Activated T-helper 1 cell treated with anti-CD3 and anti-CD28 coated beads, Interleukin-12 subunit alpha, Interleukin-12 subunit beta, Interleukin-2, Interleukin-4 antibody, amounts not matched to agents 30 ng/mL and 10 ng/mL and 1 ng/mL, durations not matched to agents 14 hours and 24 hours and 36 hours (primary cell): ENCODE data around the gene SH3GLB2. TPM values are rescaled to one million over a fixed set of nuclear protein-coding genes. Genes with fewer than 3 reads are reported as not detected.

Experiments
- DNase-seq: peaks from one replicate; pipeline ENCODE4 v3.0.0; 2021; ENCODE audit warnings: low spot score
- H3K27ac Mint-ChIP-seq: one replicate; pipeline ENCODE4 v1.8.0; 2021; ENCODE audit warnings: mild to moderate bottlenecking, mixed read lengths
- H3K27me3 Mint-ChIP-seq: one replicate; pipeline ENCODE4 v1.8.0; 2022; ENCODE audit warnings: mild to moderate bottlenecking, moderate library complexity, mixed read lengths; ENCODE audit not compliant: insufficient read depth
- H3K36me3 Mint-ChIP-seq: one replicate; pipeline ENCODE4 v1.8.0; 2021; ENCODE audit warnings: low read depth, mixed read lengths
- H3K4me1 Mint-ChIP-seq: one replicate; pipeline ENCODE4 v1.8.0; 2021; ENCODE audit warnings: low read depth, mixed read lengths
- H3K4me3 Mint-ChIP-seq: one replicate; pipeline ENCODE4 v1.8.0; 2021; ENCODE audit warnings: mild to moderate bottlenecking, moderate library complexity, mixed read lengths
- H3K9me3 Mint-ChIP-seq: one replicate; pipeline ENCODE4 v1.8.0; 2021; ENCODE audit warnings: mixed read lengths
- intact Hi-C: fragments of 100-400 bp; cut with micrococcal nuclease; formaldehyde crosslinking; loops from one replicate; pipeline ENCODE4 v1.15.1; 2024
- total RNA-seq: library from RNA; stranded (reverse); gene quantifications from 2 replicates; pipeline ENCODE4 v1.2.3, GENCODE V29; 2022

Gene SH3GLB2
- total RNA-seq, result 71.1 and 74.8 TPM in 2 replicates

DNA sequence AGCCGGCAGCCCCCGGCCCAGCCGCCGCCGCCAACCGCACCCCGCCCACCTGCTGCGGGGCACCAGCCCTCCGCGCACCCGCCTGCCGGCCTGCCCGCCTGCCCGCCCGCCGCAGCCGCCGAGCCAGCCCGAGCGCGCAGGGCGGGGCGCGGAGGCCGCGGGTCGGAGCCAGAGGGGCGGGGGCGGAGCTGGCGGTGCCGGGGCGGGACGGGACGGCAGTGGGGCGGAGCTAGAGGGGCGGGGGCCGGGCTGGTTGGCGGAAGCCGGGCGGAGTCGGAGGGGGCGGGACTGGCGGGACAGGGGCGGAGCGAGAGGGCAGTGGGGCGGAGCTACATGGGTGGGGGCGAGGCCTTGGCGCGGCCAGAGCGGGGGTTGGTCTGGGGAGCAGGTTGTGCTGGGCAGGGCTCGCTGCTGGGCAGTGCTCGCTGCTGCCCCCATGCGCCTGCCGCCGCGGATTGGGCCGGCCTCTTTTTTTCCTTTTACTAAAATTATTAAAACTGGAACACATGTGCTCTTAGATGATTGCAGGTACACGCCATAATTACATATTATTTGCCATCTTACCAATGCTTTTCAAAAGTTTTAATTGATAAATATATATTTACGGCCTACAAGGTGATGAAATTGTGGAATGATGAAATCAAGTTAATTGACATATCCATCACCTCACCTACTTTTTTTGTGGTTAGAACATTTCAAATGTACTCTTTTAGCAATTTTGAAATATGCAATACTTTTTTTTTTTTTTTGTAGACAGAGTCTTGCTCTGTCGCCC, at the start of gene SH3GLB2:
SH3GLB2 (minus strand) TSS at position 140 of the 775 bp plus-strand sequence. CDS start 177 bp downstream, outside the sequence.
- Mint-ChIP-seq H3K4me3 (peak within 1 kb of the TSS; percentile 91), H3K27me3 (no peaks in the 10 kb centered on the region), H3K4me1 (peaks cover 24% of the 10 kb centered on the region), H3K9me3 (no peaks in the 10 kb centered on the region), H3K27ac (peak within 1 kb of the TSS; percentile 80), H3K36me3 (no peaks in the 10 kb centered on the region)
- peak; percentile 85 for DNase-seq
- intact Hi-C loops, result loop anchor here (1.0 to 5.0 kb wide), 12 partner anchors 8 to 810 kb away; partner anchors contain the start of genes CRAT, ENDOG, LRRC8A and MIGA2

- Mint-ChIP-seq H3K27ac (no peak overlapping the region), H3K36me3 (no peaks in the 10 kb centered on the region), H3K4me1 (peaks cover 9% of the 10 kb centered on the region), H3K9me3 (no peaks in the 10 kb centered on the region), H3K4me3 (no peak overlapping the region), H3K27me3 (peaks cover 2% of the 10 kb centered on the region)
- DNase-seq, result no peak
- intact Hi-C loops, result no loop called here
Observed at GRCh38 chr9:129077236-129077635, 49.1 kb upstream of the SH3GLB2 start.

DNA sequence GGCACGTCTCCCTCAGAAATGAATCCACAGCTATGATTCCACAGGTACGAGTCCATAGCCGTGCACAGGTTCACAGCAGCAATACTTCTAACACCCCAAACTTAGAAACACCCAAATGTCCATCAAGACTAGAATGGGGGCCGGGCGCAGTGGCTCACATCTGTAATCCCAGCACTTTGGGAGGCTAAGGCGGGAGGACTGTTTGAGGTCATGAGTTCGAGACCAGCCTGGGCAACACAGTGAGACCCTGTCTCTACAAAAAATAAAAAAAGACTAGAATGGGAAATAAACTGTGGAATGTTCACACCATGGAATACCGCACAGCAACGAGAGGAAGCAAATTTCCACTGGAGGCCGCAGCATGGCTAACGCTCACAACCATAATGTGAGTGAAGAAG, 48.5 kb upstream of the SH3GLB2 start:
- H3K4me3 Mint-ChIP-seq, result no peak overlapping the region
- no peak overlapping the region for H3K27ac Mint-ChIP-seq
- intact Hi-C loops, result no loop called here
- H3K27me3 Mint-ChIP-seq, result peaks cover 2% of the 10 kb centered on the region
- no peaks in the 10 kb centered on the region for H3K9me3 Mint-ChIP-seq
- no peak for DNase-seq
- peaks cover 9% of the 10 kb centered on the region for H3K4me1 Mint-ChIP-seq
- no peaks in the 10 kb centered on the region for H3K36me3 Mint-ChIP-seq

- Mint-ChIP-seq H3K9me3 (no peaks in the 10 kb centered on the region), H3K4me3 (no peak overlapping the region), H3K36me3 (no peaks in the 10 kb centered on the region), H3K27me3 (peaks cover 2% of the 10 kb centered on the region), H3K27ac (no peak overlapping the region), H3K4me1 (peaks cover 9% of the 10 kb centered on the region)
- no peak for DNase-seq
- intact Hi-C loops, result no loop called here
Observed at GRCh38 chr9:129075996-129076639, 48.0 kb upstream of the SH3GLB2 start.

DNA sequence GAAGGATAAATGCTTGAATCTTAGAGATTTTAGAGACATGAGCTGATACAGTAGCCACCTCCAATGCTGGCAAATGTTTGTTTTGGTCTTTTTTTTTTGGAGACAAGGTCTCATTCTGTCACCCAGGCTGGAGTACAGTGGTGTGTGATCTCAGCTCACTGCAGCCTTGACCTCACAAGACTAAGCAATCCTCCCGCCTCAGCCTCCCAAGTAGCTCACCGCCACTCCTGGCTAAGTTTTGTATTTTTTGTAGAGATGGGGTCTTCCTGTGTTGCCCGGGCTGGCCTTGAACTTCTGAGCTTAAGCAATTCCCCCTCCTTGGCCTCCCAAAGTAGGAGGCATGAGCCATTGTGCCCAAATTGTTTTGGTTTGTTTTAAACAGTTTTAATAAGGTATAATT, 46.0 kb upstream of the SH3GLB2 start:
- Mint-ChIP-seq H3K36me3 (peaks cover 2% of the 10 kb centered on the region), H3K4me3 (no peak overlapping the region), H3K9me3 (no peaks in the 10 kb centered on the region), H3K27me3 (no peaks in the 10 kb centered on the region), H3K4me1 (peaks cover 5% of the 10 kb centered on the region), H3K27ac (no peak overlapping the region)
- DNase-seq, result no peak
- intact Hi-C loops, result no loop called here

DNA sequence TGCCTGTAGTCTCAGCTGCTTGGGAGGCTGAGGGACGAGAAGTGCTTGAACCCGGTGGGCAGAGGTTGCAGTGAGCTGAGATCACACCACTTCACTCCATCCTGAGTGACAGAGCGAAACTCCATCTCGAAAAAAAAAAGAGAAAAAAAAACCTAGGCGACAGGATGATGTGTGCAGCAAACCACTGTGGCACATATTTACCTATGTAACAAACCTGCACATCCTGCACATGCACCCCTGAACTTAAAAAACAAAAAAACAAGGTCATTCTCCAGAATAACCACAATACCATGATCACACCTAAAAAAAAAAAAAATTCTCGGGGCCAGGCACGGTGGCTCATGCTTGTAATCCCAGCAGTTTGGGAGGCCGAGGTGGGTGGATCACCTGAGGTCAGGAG, 45.3 kb upstream of the SH3GLB2 start:
- H3K36me3 Mint-ChIP-seq, result peaks cover 2% of the 10 kb centered on the region
- no peak overlapping the region for H3K4me3 Mint-ChIP-seq
- H3K27ac Mint-ChIP-seq, result peak overlapping the region; percentile 76

DNA sequence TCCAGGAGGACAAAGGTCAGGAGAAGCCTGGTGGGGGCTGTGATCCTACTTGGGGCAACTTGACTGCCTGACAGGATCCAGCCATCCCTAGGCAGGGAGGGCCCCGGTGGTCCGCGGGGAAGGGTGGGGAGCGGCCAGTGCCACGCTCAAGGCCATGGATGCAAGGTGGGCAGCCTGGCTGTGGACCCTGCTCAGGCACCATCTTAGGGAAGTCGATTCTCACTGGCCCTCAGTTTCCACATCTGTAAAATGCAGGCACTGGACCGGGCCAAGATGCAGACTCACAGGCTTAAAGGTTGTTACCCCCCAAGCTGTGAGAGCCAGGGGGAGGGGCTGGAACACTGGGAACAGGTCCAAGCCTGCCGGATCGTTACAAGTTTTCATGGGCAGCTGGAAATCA, 44.0 kb upstream of the SH3GLB2 start:
- Mint-ChIP-seq H3K36me3 (peaks cover 2% of the 10 kb centered on the region), H3K4me3 (no peak overlapping the region), H3K27ac (no peak overlapping the region), H3K4me1 (peaks cover 12% of the 10 kb centered on the region), H3K9me3 (no peaks in the 10 kb centered on the region), H3K27me3 (no peaks in the 10 kb centered on the region)
- DNase-seq, result no peak
- intact Hi-C loops, result no loop called here

More for the DNA sequence above, 45.3 kb upstream of the SH3GLB2 start:
- peaks cover 10% of the 10 kb centered on the region for H3K4me1 Mint-ChIP-seq
- H3K9me3 Mint-ChIP-seq, result no peaks in the 10 kb centered on the region
- no peak for DNase-seq
- H3K27me3 Mint-ChIP-seq, result no peaks in the 10 kb centered on the region
- intact Hi-C loops, result no loop called here

- Mint-ChIP-seq H3K36me3 (peaks cover 2% of the 10 kb centered on the region), H3K27ac (no peak overlapping the region), H3K27me3 (no peaks in the 10 kb centered on the region), H3K9me3 (no peaks in the 10 kb centered on the region), H3K4me3 (no peak overlapping the region), H3K4me1 (peaks cover 12% of the 10 kb centered on the region)
- DNase-seq, result peak; percentile 14
- intact Hi-C loops, result no loop called here
Observed at GRCh38 chr9:129071526-129072126, 43.5 kb upstream of the SH3GLB2 start.

- H3K27ac Mint-ChIP-seq, result no peak overlapping the region
- H3K4me1 Mint-ChIP-seq, result peaks cover 12% of the 10 kb centered on the region
- no peak for DNase-seq
- H3K36me3 Mint-ChIP-seq, result peaks cover 3% of the 10 kb centered on the region
- no peaks in the 10 kb centered on the region for H3K27me3 Mint-ChIP-seq
- no peak overlapping the region for H3K4me3 Mint-ChIP-seq
- H3K9me3 Mint-ChIP-seq, result no peaks in the 10 kb centered on the region
- intact Hi-C loops, result no loop called here
Observed at GRCh38 chr9:129070696-129071525, 42.8 kb upstream of the SH3GLB2 start.

GRCh38 chr9:129069862-129070641, 41.9 kb upstream of the SH3GLB2 start:
- Mint-ChIP-seq H3K4me3 (no peak overlapping the region), H3K27me3 (no peaks in the 10 kb centered on the region), H3K4me1 (peaks cover 12% of the 10 kb centered on the region), H3K36me3 (peaks cover 9% of the 10 kb centered on the region), H3K27ac (no peak overlapping the region), H3K9me3 (no peaks in the 10 kb centered on the region)
- no peak for DNase-seq
- intact Hi-C loops, result no loop called here

- peaks cover 12% of the 10 kb centered on the region for H3K4me1 Mint-ChIP-seq
- intact Hi-C loops, result no loop called here
Observed at GRCh38 chr9:129068990-129069861, 41.1 kb upstream of the SH3GLB2 start.

More at GRCh38 chr9:129068990-129069861, 41.1 kb upstream of the SH3GLB2 start:
- Mint-ChIP-seq H3K36me3 (peaks cover 12% of the 10 kb centered on the region), H3K4me3 (no peak overlapping the region), H3K27me3 (no peaks in the 10 kb centered on the region), H3K9me3 (no peaks in the 10 kb centered on the region), H3K27ac (peak overlapping the region; percentile 81)
- peak; percentile 17 for DNase-seq
